GM19043 (cell line): ENCODE data around the gene PZP.
"Not testable (repeated sequence)": the region's sequence is repeated elsewhere in the genome, so short reads cannot be mapped to it uniquely, and the experiment has no call there.

Experiments
- ATAC-seq: cut with Tn5 transposase; IDR thresholded peaks from one replicate; pipeline ENCODE4 v1.9.1; 2021; ENCODE audit warnings: low read depth; ENCODE audit not compliant: unreplicated experiment

PZP gene

DNA sequence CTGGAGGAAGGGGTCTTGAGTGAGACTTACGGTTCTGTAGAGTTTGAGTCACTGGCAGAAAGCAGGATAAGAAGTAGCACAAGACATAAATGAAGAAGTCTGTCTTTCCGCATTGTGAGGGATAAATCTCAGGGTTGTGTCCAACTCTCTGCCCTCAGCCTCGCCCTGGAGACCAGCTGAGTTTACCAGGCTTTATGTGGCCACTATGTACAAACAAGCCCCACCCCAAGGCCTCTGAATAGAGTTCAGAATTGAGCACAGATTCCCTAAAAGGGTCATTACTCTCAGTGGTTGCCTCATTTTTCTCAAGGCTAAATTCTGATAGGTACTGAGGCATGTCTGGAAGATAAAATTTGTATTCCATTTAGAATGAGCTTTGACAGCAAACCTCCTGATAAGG is at the start of gene PZP:
PZP (minus strand) TSS at position 167 of the 400 bp plus-strand sequence; CDS start at position 113, 54 bp downstream.
- ATAC-seq, result no peak

GRCh38 chr12:9256758-9257405 is 48.7 kb upstream of the PZP start:
- ATAC-seq, result no peak

GRCh38 chr12:9256341-9256740 is 48.1 kb upstream of the PZP start:
- no peak for ATAC-seq

DNA sequence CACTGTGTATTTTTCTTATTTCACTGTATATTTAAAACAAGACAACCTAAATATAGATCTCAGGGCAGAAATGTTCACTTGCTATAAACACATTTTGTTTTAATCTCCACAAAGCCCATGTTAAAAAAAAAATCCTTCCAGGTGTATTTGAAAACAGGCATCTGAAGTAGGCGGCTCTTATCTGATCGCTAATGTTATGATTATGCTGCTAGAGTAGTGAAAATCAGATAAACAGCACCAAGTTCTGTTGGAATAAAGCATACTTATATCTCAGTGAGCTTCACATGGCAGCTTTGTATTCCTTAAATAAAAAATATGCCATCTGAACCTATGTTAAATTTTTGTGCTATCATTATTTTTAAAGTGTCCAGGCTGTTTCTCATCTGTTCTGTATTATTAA is 47.6 kb upstream of the PZP start:
- no peak for ATAC-seq

DNA sequence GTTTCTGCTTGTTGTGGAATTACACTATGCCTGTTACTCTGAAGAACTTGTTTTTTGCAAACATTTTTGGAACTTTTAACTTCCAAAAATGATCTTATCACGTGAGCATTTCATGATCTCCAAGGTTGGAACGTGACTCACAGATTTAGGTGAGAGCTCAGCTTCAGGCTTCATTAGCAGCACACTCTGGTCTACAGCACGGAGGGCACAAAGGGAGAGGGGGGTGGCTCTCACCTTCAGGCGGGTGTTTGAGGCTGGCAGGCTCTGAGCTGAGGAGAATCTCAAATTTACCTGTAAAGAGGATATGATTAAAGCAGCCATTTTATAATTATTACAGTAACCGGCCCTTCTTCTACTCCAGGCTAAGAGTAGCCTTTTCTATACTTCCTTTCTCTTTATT is 45.3 kb upstream of the PZP start:
- no peak for ATAC-seq

DNA sequence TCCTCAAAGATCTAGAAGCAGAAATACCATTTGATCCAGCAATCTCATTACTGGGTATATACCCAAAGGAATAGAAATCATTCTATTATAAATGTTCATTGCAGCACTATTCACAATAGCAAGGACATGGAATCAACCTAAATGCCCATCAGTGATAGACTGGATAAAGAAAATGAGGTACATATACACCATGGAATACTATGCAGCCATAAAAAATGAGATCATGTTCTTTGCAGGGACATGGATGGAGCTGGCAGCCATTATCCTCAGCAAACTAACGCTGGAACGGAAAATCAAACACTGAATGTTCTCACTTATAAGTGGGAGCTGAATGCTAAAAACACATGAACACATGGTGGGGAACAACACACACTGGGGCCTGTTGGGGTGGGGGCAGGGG is 44.6 kb upstream of the PZP start:
- not testable (repeated sequence) for ATAC-seq

GRCh38 chr12:9252256-9252655 is 44.1 kb upstream of the PZP start:
- no peak for ATAC-seq

DNA sequence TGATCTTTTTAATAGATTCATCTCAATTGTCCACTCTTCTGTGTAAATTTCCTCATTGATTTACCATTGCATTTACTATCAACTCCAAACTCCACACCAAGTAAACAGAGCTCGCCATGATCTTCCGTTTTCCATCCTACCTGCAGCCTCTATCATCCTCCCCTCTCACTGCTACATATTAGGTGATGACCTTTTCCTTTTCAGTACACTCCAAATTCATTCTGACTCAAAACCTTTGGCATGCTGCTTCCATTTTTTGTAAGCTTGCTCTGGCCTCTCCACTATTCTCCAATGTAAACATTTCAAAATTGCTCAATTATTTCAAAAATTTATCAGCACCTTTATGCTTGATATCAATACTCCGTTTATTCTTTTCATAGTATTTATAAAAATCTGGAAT is 40.2 kb upstream of the PZP start:
- ATAC-seq, result no peak

GRCh38 chr12:9244894-9245293 is 36.7 kb upstream of the PZP start:
- ATAC-seq, result no peak

- ATAC-seq, result no peak
These were observed 35.9 kb upstream of the PZP start for GRCh38 chr12:9243999-9244649.

- ATAC-seq, result no peak
These were observed 33.1 kb upstream of the PZP start for GRCh38 chr12:9241301-9241700.

DNA sequence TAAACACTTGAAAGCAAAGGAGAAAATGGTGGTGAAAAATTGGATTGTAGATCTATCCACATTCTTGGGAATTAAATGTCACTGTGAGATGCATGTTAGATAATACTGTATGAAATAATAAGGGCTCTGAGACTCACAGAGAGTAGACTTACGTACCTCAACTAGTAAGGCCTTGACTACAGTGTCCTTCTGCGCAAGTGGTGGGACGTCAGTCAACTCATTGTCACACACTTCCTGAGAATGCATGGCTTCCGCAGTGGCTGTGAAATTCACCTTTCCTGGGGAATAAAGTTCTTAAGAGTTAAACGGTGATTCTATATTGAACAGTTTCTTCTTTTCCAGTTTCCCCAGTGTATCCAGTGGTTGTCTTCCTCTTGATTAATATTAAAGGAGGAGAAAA is 32.6 kb upstream of the PZP start:
- ATAC-seq, result no peak

- not testable (repeated sequence) for ATAC-seq
These were observed 31.9 kb upstream of the PZP start for GRCh38 chr12:9240004-9240635.

GRCh38 chr12:9237286-9237685 is 29.1 kb upstream of the PZP start:
- ATAC-seq, result no peak

DNA sequence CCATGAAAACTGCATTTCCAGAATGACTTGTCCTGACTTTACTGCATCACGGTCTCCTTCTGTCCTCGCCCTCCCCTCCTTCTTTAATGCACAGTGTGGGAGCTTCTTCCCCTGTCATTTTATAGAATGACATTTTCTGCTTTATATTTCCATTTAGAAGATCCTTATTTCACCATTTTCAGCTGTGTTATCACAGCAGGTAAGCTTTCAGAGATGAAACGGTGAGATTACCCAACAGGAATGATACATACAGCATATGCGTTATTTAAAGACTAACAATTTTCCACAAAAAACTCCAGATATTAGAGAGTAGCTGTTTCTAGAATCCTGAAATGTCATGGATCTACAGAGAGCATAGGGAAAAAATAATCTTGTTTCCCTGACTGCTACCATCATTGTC is 27.3 kb upstream of the PZP start:
- no peak for ATAC-seq

GRCh38 chr12:9227950-9228349 is 19.8 kb upstream of the PZP start:
- no peak for ATAC-seq

DNA sequence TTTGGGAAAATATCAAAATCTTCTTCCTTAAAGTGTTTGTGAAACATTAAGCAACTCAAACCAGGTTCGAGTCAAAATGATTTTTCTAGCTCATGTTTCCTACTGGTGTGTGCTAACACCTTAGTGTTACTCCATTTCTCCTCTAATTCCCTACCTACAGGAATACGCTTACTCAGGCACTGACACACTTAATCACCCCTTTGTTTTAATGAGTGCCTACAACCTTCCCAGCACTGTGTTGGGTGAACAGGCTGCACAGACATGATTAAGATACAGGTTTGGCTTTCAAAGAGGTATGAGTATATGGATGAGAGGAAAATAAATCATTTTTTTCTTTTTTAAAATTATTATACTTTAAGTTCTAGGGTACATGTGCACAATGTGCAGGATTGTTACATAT is 15.6 kb upstream of the PZP start:
- ATAC-seq, result no peak

GRCh38 chr12:9221483-9221882 is 13.3 kb upstream of the PZP start:
- no peak for ATAC-seq

DNA sequence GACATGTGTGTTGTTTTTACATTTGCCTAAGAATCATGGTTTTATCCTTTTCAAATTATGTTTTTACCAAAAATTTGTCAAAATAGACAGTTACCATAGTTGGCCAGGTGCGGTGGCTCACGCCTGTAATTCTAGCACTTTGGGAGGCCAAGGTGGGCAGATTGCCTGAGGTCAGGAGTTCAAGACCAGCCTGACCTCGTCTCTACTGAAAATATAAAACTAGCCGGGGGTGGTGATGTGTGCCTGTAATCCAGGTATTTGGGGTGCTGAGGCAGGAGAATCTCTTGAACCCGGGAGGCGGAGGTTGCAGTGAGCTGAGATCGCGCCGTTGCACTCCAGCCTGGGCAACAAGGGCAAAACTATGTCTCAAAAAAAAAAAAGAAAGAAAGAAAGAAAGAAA is 12.8 kb upstream of the PZP start:
- not testable (repeated sequence) for ATAC-seq

- no peak for ATAC-seq
These were observed 6.3 kb upstream of the PZP start for GRCh38 chr12:9214534-9214933.

GRCh38 chr12:9211687-9212086 is 3.5 kb upstream of the PZP start:
- ATAC-seq, result no peak

DNA sequence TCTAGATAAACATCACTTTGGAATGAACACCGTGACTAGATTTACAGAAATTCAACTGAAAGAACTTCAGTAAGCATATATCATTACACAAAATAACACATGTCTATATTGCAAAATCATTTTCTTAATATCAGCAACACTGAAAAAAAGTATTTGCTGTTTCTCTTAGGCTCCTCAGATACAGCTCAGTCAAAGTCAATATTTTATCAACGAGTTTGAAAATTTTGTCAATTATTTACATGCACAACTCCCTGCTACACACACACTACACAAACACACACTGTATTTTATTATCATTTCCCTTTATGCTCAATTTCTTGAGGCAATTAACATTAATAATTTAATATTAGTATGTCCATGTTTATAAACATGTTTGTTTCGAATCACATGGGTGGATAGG is 3.8 kb downstream of the PZP start:
- no peak for ATAC-seq
